Pulmonary artery endothelial cell (primary cell): ENCODE measurements around the gene MAFG. TPM values are rescaled to one million over a fixed set of nuclear protein-coding genes. Genes with fewer than 3 reads are reported as not detected.

Source experiments
- DNase-seq: peaks from one replicate; pipeline ENCODE4 v3.0.0-alpha.2; 2011; ENCODE audit warnings: low read depth, low spot score
- total RNA-seq: library from RNA; depleted of rRNA; stranded (reverse); fragments of >200 nt; gene quantifications from 2 replicates; pipeline ENCODE4 v1.2.3, GENCODE V29; 2014

Gene MAFG
- total RNA-seq, 1 donor from 2014 or later, result 18.3 TPM

DNA sequence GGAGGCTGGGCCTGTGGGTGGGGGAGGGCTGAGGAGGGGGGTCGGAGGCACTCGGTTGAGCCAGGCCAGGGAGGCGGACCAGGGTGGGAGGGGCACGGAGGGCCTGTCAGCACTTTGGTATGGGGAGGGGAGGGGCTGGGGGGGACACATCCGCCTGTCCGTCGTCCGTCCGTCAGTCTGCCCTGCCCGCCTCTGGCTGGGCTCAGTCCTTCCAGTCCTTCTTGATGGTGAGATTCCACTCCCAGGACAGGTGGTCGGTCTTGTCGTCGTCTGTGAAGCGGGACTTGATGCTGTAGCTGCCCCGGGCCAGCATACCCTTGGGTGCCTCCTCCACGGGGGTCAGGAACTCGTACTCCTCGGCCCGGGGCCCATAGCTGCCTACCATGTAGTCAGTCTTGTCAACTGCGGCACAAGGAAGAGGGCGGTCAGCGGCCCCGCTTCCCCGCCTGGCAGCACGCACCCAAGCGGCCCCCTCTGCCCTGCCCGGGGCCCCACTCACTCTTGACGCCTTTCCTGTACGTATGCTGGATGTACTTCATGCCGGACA lies 58.8 kb downstream of the MAFG start:
- no peak for DNase-seq

Other genes with a start within 250 kb of the MAFG start
- gene ARL16, start 243.9 kb downstream of the MAFG start, total RNA-seq, result 16.5 and 43.3 TPM in 2 replicates
- 68.9 and 91.5 TPM in 2 replicates for gene HGS, start 243.7 kb downstream of the MAFG start, total RNA-seq
- gene MRPL12, start 224.4 kb downstream of the MAFG start, total RNA-seq, result 17.1 and 24.5 TPM in 2 replicates
- 24.4 and 26.7 TPM in 2 replicates for gene SLC25A10, start 215.5 kb downstream of the MAFG start, total RNA-seq
- gene GCGR, start 123.6 kb downstream of the MAFG start, total RNA-seq, result not detected in 2 replicates
- 95.8 and 149 TPM in 2 replicates for gene MCRIP1, start 94.4 kb downstream of the MAFG start, total RNA-seq
- not detected in 2 replicates for gene PPP1R27, start 92.7 kb downstream of the MAFG start, total RNA-seq
- gene P4HB, start 67.2 kb downstream of the MAFG start, total RNA-seq, result 1,184 and 1,197 TPM in 2 replicates
- gene ARHGDIA, start 56.4 kb downstream of the MAFG start, total RNA-seq, result 135 and 168 TPM in 2 replicates
- 228 and 268 TPM in 2 replicates for gene ALYREF, start 36.1 kb downstream of the MAFG start, total RNA-seq
- gene ANAPC11, start 36.0 kb downstream of the MAFG start, total RNA-seq, result 114 and 167 TPM in 2 replicates
- gene NPB, start 25.5 kb downstream of the MAFG start, total RNA-seq, result 0.11 and 0.20 TPM in 2 replicates
- 46.2 and 53.6 TPM in 2 replicates for gene PCYT2, start 16.3 kb downstream of the MAFG start, total RNA-seq
- 19.1 and 28.3 TPM in 2 replicates for gene SIRT7, start 9.6 kb downstream of the MAFG start, total RNA-seq
- 98.3 and 122 TPM in 2 replicates for gene PYCR1, start 9.6 kb upstream of the MAFG start, total RNA-seq
- not detected in 2 replicates for gene MYADML2, start 19.5 kb upstream of the MAFG start, total RNA-seq
- gene NOTUM, start 33.5 kb upstream of the MAFG start, total RNA-seq, result 0.07 TPM in 1 of 2 replicates, not detected in the other
- 20.4 and 25.5 TPM in 2 replicates for gene ASPSCR1, start 49.9 kb upstream of the MAFG start, total RNA-seq
- gene CENPX, start 95.1 kb upstream of the MAFG start, total RNA-seq, result 39.0 and 40.9 TPM in 2 replicates
- gene LRRC45, start 95.6 kb upstream of the MAFG start, total RNA-seq, result 20.2 and 30.5 TPM in 2 replicates
- 16.9 and 45.4 TPM in 2 replicates for gene RAC3, start 103.9 kb upstream of the MAFG start, total RNA-seq
- 51.8 and 56.6 TPM in 2 replicates for gene DCXR, start 110.0 kb upstream of the MAFG start, total RNA-seq
- 25.7 and 29.9 TPM in 2 replicates for gene RFNG, start 124.1 kb upstream of the MAFG start, total RNA-seq
- 110 and 118 TPM in 2 replicates for gene GPS1, start 124.2 kb upstream of the MAFG start, total RNA-seq
- gene DUS1L, start 138.1 kb upstream of the MAFG start, total RNA-seq, result 66.1 and 84.1 TPM in 2 replicates
- gene FASN, start 170.5 kb upstream of the MAFG start, total RNA-seq, result 98.9 and 106 TPM in 2 replicates